Spleen (tissue), 7 donors: ENCODE data around the gene SEPTIN1.
A peak's percentile ranks its signal among the peaks of the same experiment; 100 is the strongest.

Experiments
- CTCF ChIP-seq, 11 experiments: fragments of 200-600 bp in 7 of 11; fragments of 450-650 bp in 4 of 11; sonication (generic) in 4 of 11; IDR thresholded peaks in 8 of 11; conservative IDR thresholded peaks in 3 of 11; 1 replicate in 7 of 11; 2 replicates in 4 of 11; pipeline versions ENCODE4 v1.4.0 to v1.8.0; 2016 to 2021; ENCODE audit warnings: antibody characterized with exemption in 11 of 11, inconsistent platforms in 4 of 11, mild to moderate bottlenecking in 1 of 11
- POLR2AphosphoS5 ChIP-seq, 3 donors: sonication (generic); formaldehyde crosslinking; IDR thresholded peaks; one replicate each; pipeline ENCODE4 v1.5.1; 2017; ENCODE audit warnings: antibody characterized with exemption in 3 of 3
- donor health status: DM: no; HTN: no; CAD: no; lungs with moderate emphysema.
- donor health status: DM: no; HTN: no; CAD: no.
- donor health status: DM: no; HTN: no; CAD: no.

DNA sequence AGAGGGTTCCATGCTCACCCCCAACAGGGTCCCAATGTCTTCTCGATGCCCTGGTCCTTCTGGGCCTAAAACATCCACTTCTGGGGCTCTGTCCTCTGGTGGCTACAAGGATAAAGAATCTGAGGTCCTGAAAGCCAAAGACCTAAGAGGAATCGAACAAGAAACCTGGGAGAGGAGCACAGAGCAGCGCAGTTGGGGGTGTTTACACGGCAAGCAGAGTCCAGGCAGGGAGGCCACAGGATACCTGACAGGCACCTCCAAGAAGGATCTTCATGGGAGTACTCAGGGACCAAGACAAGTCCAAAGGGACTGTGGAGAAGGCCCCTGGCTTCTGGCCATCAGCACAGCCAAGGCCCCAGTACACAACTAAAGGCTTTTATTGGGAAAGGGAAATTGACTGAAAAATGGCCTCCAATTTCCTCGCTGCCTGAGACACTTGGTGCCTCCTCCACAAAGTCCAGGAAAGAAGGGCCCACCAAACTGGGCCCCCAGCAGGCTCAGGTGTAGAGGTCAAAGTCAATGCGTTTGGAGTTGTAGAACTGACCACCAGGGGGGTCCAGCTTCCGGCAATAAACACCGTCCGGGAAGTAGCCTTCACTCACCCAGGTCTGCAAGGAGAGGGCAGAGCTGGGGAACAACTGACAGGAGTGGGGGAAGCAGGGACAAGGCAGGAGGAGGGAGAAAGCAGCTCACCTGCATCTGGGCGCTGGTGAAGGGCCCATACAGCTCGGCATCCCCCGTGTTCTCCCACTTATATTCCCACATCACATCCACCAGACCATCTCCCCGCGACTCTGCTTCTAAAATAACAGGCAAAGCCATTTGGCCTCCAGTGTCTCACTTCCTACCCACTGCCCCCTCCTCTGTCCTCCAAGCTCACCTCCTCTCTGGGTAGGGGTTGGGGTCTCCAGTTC is 29.6 kb downstream of the SEPTIN1 start:
- TF ChIP-seq CTCF (IDR thresholded peaks at IDR 0.05 in 8 of 11, conservative IDR thresholded peaks at IDR 0.05 in 3 of 11) (peak in 1 of 11 experiments; percentile 6), POLR2AphosphoS5 (IDR thresholded peaks at IDR 0.05) (no peak)
